Neural cell (in vitro differentiated cells): ENCODE measurements around the gene BTK. TPM values are rescaled to one million over a fixed set of nuclear protein-coding genes. Genes with fewer than 3 reads are reported as not detected.

Experiments used
- H2AFZ ChIP-seq: fragments of 200-600, 300-800 bp; sonication (generic), shearing (Covaris generic); 2 replicates; pipeline ENCODE4 v1.6.0; 2014; ENCODE audit warnings: low read depth, mild to moderate bottlenecking, antibody characterized with exemption, low read length, moderate library complexity
- H3F3A ChIP-seq: fragments of 200-600 bp; shearing (Covaris generic); 2 replicates; pipeline ENCODE4 v1.6.1; 2016; ENCODE audit warnings: mild to moderate bottlenecking, moderate library complexity, mixed read lengths, antibody characterized with exemption, low read length; ENCODE audit not compliant: insufficient read depth, poor library complexity, severe bottlenecking
- H3K27ac ChIP-seq: fragments of 200-600, 300-800 bp; sonication (generic), shearing (Covaris generic); 2 replicates; pipeline ENCODE4 v1.5.1; 2014; ENCODE audit warnings: mild to moderate bottlenecking, low read length, moderate library complexity
- H3K27me3 ChIP-seq: fragments of 300-800, 200-600 bp; sonication (generic), shearing (Covaris generic); 2 replicates; pipeline ENCODE4 v1.6.0; 2014; ENCODE audit warnings: mild to moderate bottlenecking, low read depth, low read length, moderate library complexity; ENCODE audit not compliant: insufficient read depth
- H3K36me3 ChIP-seq: fragments of 300-800, 200-600 bp; sonication (generic), shearing (Covaris generic); 2 replicates; pipeline ENCODE4 v1.5.1; 2014; ENCODE audit warnings: mild to moderate bottlenecking, antibody characterized with exemption, low read length, moderate library complexity; ENCODE audit not compliant: insufficient read depth
- H3K4me2 ChIP-seq: fragments of 300-800, 200-600 bp; sonication (generic), shearing (Covaris generic); 2 replicates; pipeline ENCODE4 v1.6.0; 2014; ENCODE audit warnings: mild to moderate bottlenecking, low read length
- H3K4me3 ChIP-seq: fragments of 300-800, 200-600 bp; sonication (generic), shearing (Covaris generic); 2 replicates; pipeline ENCODE4 v1.5.1; 2014; ENCODE audit warnings: mild to moderate bottlenecking, low read length, moderate library complexity
- H3K79me2 ChIP-seq: fragments of 200-600 bp; shearing (Covaris generic); replicated peaks from 2 replicates; pipeline ENCODE4 v1.6.0; 2014; ENCODE audit warnings: mild to moderate bottlenecking, low read length, moderate library complexity; ENCODE audit not compliant: insufficient read depth
- H3K9ac ChIP-seq: fragments of 300-800, 200-600 bp; sonication (generic), shearing (Covaris generic); 2 replicates; pipeline ENCODE4 v1.6.1; 2016; ENCODE audit warnings: mild to moderate bottlenecking, low read length, mixed read lengths
- H3K9me2 ChIP-seq: fragments of 200-600 bp; shearing (Covaris generic); 2 replicates; pipeline ENCODE4 v1.6.1; 2016; ENCODE audit warnings: mild to moderate bottlenecking, low read length, mixed read lengths; ENCODE audit not compliant: insufficient read depth
- H3K9me3 ChIP-seq: fragments of 200-600, 300-800 bp; sonication (generic), shearing (Covaris generic); 2 replicates; pipeline ENCODE4 v1.6.1; 2016; ENCODE audit warnings: mild to moderate bottlenecking, mixed run types, low read length, moderate library complexity, mixed read lengths
- H4K20me1 ChIP-seq: fragments of 200-600 bp; shearing (Covaris generic); 2 replicates; pipeline ENCODE4 v1.6.1; 2016; ENCODE audit warnings: mild to moderate bottlenecking, mixed run types; ENCODE audit not compliant: insufficient read depth
- CTCF ChIP-seq: fragments of 450-650 bp; IDR thresholded peaks from 2 replicates; pipeline ENCODE4 v1.5.1; 2014; ENCODE audit warnings: antibody characterized with exemption, mild to moderate bottlenecking, moderate library complexity; ENCODE audit not compliant: poor library complexity, severe bottlenecking
- EP300 ChIP-seq: fragments of 450-650 bp; conservative IDR thresholded peaks from 2 replicates; pipeline ENCODE4 v1.6.1; 2014; ENCODE audit warnings: antibody characterized with exemption, mild to moderate bottlenecking, moderate library complexity; ENCODE audit not compliant: poor library complexity, severe bottlenecking
- EZH2 ChIP-seq: fragments of 200-600, 300-800 bp; shearing (Covaris generic), sonication (generic); IDR thresholded peaks from 2 replicates; pipeline ENCODE4 v1.6.1; 2014; ENCODE audit warnings: antibody characterized with exemption, low read length, borderline replicate concordance, mild to moderate bottlenecking; ENCODE audit not compliant: insufficient read depth, poor library complexity, severe bottlenecking
- MXI1 ChIP-seq: fragments of 450-650 bp; conservative IDR thresholded peaks from 2 replicates; pipeline ENCODE4 v1.6.1; 2014; ENCODE audit warnings: antibody characterized with exemption, mild to moderate bottlenecking; ENCODE audit not compliant: poor library complexity, severe bottlenecking
- POLR2AphosphoS5 ChIP-seq: IDR thresholded peaks from 2 replicates; pipeline ENCODE4 v1.6.1; 2012
- RAD21 ChIP-seq: fragments of 450-650 bp; conservative IDR thresholded peaks from 2 replicates; pipeline ENCODE4 v1.6.1; 2014; ENCODE audit warnings: antibody characterized with exemption, mild to moderate bottlenecking, moderate library complexity
- REST ChIP-seq: IDR thresholded peaks from 2 replicates; pipeline ENCODE4 v1.6.1; 2012; ENCODE audit warnings: borderline replicate concordance
- SMC3 ChIP-seq: fragments of 450-650 bp; conservative IDR thresholded peaks from 2 replicates; pipeline ENCODE4 v1.6.1; 2014; ENCODE audit warnings: antibody characterized with exemption, mild to moderate bottlenecking, moderate library complexity; ENCODE audit not compliant: poor library complexity
- TAF1 ChIP-seq: IDR thresholded peaks from 2 replicates; pipeline ENCODE4 v1.6.1; 2012; ENCODE audit warnings: low read depth
- polyA plus RNA-seq: library from polyadenylated mRNA; depleted of rRNA; stranded (reverse); fragments of >200 nt; gene quantifications from 2 replicates; pipeline ENCODE4 v1.2.3, GENCODE V29; 2014

BTK gene
- polyA plus RNA-seq, 1 donor from 2014 or later = not detected

- Histone ChIP-seq H2AFZ (no peak overlapping the region), H3K27me3 (no peaks in the 10 kb centered on the region), H4K20me1 (no peaks in the 10 kb centered on the region), H3K9me3 (no peaks in the 10 kb centered on the region), H3K27ac (no peak overlapping the region), H3K9me2 (no peaks in the 10 kb centered on the region), H3K4me3 (no peak overlapping the region), H3K36me3 (no peaks in the 10 kb centered on the region), H3F3A (no peaks in the 10 kb centered on the region), H3K4me2 (no peak overlapping the region), H3K9ac (no peak overlapping the region), H3K79me2 (no peaks in the 10 kb centered on the region)
- no peak for TF ChIP-seq EP300
Measured at GRCh38 chrX:101388604-101389003, 2.6 kb upstream of the BTK start.

GRCh38 chrX:101386542-101386885 is 523 bp upstream of the BTK start:
- no peaks in the 10 kb centered on the region for H3K27me3 ChIP-seq
- H4K20me1 ChIP-seq = no peaks in the 10 kb centered on the region
- no peaks in the 10 kb centered on the region for H3F3A ChIP-seq
- H3K27ac ChIP-seq = no peak overlapping the region
- no peak overlapping the region for H3K4me2 ChIP-seq
- no peak overlapping the region for H2AFZ ChIP-seq
- TF ChIP-seq MXI1 (no peak), CTCF (no peak), POLR2AphosphoS5 (no peak), EP300 (no peak), RAD21 (no peak), EZH2 (no peak), SMC3 (no peak), REST (no peak), TAF1 (no peak)
- H3K79me2 ChIP-seq = no peaks in the 10 kb centered on the region
- no peak overlapping the region for H3K4me3 ChIP-seq
- H3K9ac ChIP-seq = no peak overlapping the region
- H3K36me3 ChIP-seq = no peaks in the 10 kb centered on the region
- no peaks in the 10 kb centered on the region for H3K9me3 ChIP-seq
- H3K9me2 ChIP-seq = no peaks in the 10 kb centered on the region

- Histone ChIP-seq H3K79me2 (no peaks in the 10 kb centered on the region), H4K20me1 (no peaks in the 10 kb centered on the region), H3F3A (no peaks in the 10 kb centered on the region), H3K9ac (no peak overlapping the region), H3K27me3 (no peaks in the 10 kb centered on the region), H3K9me2 (no peaks in the 10 kb centered on the region), H3K4me2 (no peak overlapping the region), H3K36me3 (no peaks in the 10 kb centered on the region), H3K9me3 (no peaks in the 10 kb centered on the region), H3K27ac (no peak overlapping the region), H3K4me3 (no peak overlapping the region), H2AFZ (no peak overlapping the region)
- TF ChIP-seq POLR2AphosphoS5 (no peak), SMC3 (no peak), REST (no peak), RAD21 (no peak), TAF1 (no peak), EZH2 (no peak), MXI1 (no peak), EP300 (no peak)
Measured at GRCh38 chrX:101385026-101385684, 836 bp downstream of the BTK start.
